DOHH2 (cell line): ENCODE measurements around the gene AUTS2.

Experiments
- EZH2phosphoT487 ChIP-seq: fragments of 200-600 bp; sonication (generic); IDR thresholded peaks from 2 replicates; pipeline ENCODE4 v1.6.1; 2017; ENCODE audit warnings: borderline replicate concordance, mild to moderate bottlenecking, antibody characterized with exemption, low read length, moderate library complexity, mixed read lengths
- TF ChIP-seq, protein P1 (sequence below): fragments of 200-600 bp; sonication (generic); IDR thresholded peaks from one replicate; pipeline ENCODE4 v1.5.1; 2014; ENCODE audit warnings: antibody characterized with exemption, mild to moderate bottlenecking, low read depth, low read length; ENCODE audit not compliant: poor library complexity, severe bottlenecking

GRCh38 chr7:69610374-69611084 lies 12.3 kb downstream of the AUTS2 start:
- TF ChIP-seq, protein P1, sequence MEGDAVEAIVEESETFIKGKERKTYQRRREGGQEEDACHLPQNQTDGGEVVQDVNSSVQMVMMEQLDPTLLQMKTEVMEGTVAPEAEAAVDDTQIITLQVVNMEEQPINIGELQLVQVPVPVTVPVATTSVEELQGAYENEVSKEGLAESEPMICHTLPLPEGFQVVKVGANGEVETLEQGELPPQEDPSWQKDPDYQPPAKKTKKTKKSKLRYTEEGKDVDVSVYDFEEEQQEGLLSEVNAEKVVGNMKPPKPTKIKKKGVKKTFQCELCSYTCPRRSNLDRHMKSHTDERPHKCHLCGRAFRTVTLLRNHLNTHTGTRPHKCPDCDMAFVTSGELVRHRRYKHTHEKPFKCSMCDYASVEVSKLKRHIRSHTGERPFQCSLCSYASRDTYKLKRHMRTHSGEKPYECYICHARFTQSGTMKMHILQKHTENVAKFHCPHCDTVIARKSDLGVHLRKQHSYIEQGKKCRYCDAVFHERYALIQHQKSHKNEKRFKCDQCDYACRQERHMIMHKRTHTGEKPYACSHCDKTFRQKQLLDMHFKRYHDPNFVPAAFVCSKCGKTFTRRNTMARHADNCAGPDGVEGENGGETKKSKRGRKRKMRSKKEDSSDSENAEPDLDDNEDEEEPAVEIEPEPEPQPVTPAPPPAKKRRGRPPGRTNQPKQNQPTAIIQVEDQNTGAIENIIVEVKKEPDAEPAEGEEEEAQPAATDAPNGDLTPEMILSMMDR: no peak
- no peak for TF ChIP-seq EZH2phosphoT487
